ENCODE data around the gene SLC37A4.

DNA sequence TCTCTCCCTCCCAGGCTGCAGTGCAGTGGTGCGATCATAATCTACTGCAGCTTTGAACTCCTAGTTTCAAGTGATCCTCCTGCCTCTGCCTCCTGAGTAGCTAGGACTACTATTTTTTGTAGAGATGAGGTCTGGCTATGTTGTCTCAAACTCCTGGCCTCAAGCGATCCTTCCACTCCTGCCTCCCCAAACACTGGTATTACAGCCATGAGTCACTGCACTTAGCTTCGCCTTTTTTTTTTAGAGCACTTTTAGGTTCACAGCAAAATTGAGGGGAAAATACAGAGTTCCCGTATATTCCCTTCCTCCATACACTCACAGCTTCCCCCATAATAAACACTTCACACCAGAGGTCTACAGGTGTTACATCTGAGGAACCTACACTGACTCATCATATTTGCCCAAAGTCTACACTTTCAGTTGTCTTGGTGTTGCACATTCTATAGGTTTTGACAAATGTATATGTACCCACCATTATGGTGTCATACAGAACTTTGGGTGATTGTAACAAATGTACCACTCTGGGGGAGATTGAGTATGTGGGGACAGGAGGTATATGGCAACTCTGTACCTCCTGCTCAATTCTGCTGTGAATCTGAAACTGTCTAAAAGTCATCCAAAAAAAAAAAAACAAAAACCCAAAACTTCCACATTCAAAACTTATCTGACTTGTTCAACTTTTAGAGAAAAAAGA is 11.3 kb upstream of the SLC37A4 start:
- no peak for TF ChIP-seq CTCF (IDR thresholded peaks at IDR 0.05; ENCODE audit: low read depth, low read length)
- TF ChIP-seq POLR2A (IDR thresholded peaks at IDR 0.05; ENCODE audit: extremely low read depth, insufficient read length): no peak
- no peak for TF ChIP-seq MAX (IDR thresholded peaks at IDR 0.05; ENCODE audit: low read depth, low read length)
